ENCODE results near the gene BARHL1. TPM values are rescaled to one million over a fixed set of nuclear protein-coding genes. Genes with fewer than 3 reads are reported as not detected.

BARHL1 gene
- total and polyA plus RNA-seq, 2 of the 13 experiments (the other 11 are each of a cell fraction or from before 2014, with no cell fraction given): not detected

DNA sequence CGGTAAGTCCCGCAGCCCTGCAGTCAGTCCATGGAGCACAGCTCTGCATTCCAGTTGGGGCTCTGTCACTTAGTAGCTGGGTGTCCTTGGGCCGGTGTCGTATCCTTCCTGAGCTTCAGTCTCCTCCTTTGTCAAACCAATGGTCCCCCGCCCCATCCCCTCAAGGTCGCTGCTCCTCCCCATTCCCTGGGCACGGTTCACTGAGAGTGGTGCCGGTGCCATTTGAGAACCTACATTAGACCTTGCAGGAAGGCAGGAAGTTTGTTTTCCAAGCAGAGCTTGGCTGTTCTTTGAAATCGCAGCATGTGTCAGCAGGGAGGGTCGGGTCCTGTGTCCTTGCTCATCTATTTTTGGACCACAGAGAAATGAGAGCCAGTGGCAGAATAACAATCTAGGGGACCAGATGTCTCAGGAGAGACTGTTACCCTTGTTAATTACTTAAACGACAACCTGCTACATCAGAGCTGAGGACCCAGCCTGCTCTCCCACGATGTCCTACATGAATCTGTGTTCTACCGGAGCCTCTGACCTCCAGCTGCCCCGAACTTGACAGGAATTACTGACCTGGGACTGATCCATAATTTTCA is 21.7 kb upstream of the BARHL1 start:
- H3K27ac ChIP-seq (ENCODE audit: extremely low read length, insufficient read depth, low read length): no peak overlapping the region
- no peaks in the 10 kb centered on the region for H3K79me2 ChIP-seq (ENCODE audit: insufficient read depth, low read length)
- no TSS peak for BruUV-seq (replicated peaks)
- H2AFZ ChIP-seq (ENCODE audit: low read length): no peak overlapping the region
- CTCF ChIA-PET (ENCODE audit: low intra/inter-chr PET ratio, low total read pairs): no interaction called here
- no peak overlapping the region for H3K4me3 ChIP-seq (replicated peaks in 1 of 3; ENCODE audit: insufficient read depth in 1 of 3, low read depth in 2 of 3, low read length in 3 of 3)
- TF ChIP-seq ZBTB1 (CRISPR knock-in tag; IDR thresholded peaks at IDR 0.05; ENCODE audit: borderline replicate concordance) (no peak), MYNN (CRISPR knock-in tag; IDR thresholded peaks at IDR 0.05; ENCODE audit: low read depth) (no peak), ZNF576 (CRISPR knock-in tag; IDR thresholded peaks at IDR 0.05) (no peak), PLRG1 (conservative IDR thresholded peaks at IDR 0.05) (no peak), GATAD1 (CRISPR knock-in tag; IDR thresholded peaks at IDR 0.05) (no peak), ZC3H4 (CRISPR knock-in tag; IDR thresholded peaks at IDR 0.05; ENCODE audit: borderline replicate concordance) (no peak), ZNF639 (CRISPR knock-in tag; conservative IDR thresholded peaks at IDR 0.05) (no peak)
- in situ Hi-C loops (cut with HindIII; ENCODE audit: extremely low pct_ligation_motif_present, low pct_unique_long_range_greater_than_20kb) (no loop called here), intact Hi-C loops (cut with micrococcal nuclease; ENCODE audit: unreplicated experiment) (no loop called here)
- ATAC-seq (no peak), DNase-seq (ENCODE audit: low spot score) (no peak), FAIRE-seq (no peak)
- peaks cover 0 to 56% of the 10 kb centered on the region in 2 experiments; a peak in 3 of 5 replicates for H3K27me3 ChIP-seq (ENCODE audit: control insufficient read depth in 1 of 2, insufficient read depth in 2 of 2, low read length in 2 of 2)
- H3K9me3 ChIP-seq (ENCODE audit: low read length): no peaks in the 10 kb centered on the region
- POLR2A ChIA-PET: no interaction called here
- no peak overlapping the region for H3K9ac ChIP-seq (ENCODE audit: insufficient read depth, low read depth, low read length)
- no peaks in the 10 kb centered on the region for H3K36me3 ChIP-seq (replicated peaks in 1 of 2; ENCODE audit: control insufficient read depth in 1 of 2, insufficient read depth in 2 of 2, low read length in 2 of 2)
- H3K4me2 ChIP-seq (ENCODE audit: low read depth, low read length): no peak overlapping the region
- H3K4me1 ChIP-seq (ENCODE audit: insufficient read depth, low read length): no peaks in the 10 kb centered on the region
- no peaks in the 10 kb centered on the region for H4K20me1 ChIP-seq (ENCODE audit: insufficient read depth, low read length)
- 41% methylated on average over 12 of the region's 14 CpGs for WGBS (ENCODE audit: low lambda C conversion rate)

DNA sequence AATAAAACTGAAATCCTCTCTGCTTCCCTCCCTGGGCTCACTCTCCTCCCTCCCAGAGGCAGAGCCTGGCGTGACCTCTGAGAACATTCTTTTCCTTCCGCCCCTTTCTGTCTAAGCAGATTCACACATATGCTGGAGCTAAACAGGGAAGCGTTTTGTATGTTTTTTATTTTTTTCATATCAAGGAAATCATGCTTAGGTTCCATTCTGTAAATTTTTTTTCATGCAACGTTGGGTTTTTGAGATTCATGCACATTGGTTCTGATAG is 20.2 kb upstream of the BARHL1 start:
- H3K9ac ChIP-seq (ENCODE audit: insufficient read depth, low read depth, low read length): no peak overlapping the region
- WGBS (ENCODE audit: low lambda C conversion rate): 11% methylated on average over 4 of the region's 4 CpGs
- in situ Hi-C loops (cut with HindIII; ENCODE audit: extremely low pct_ligation_motif_present, low pct_unique_long_range_greater_than_20kb): no loop called here
- ATAC-seq: no peak
- DNase-seq (ENCODE audit: low spot score): no peak
- ChIA-PET POLR2A (no interaction called here), CTCF (ENCODE audit: low intra/inter-chr PET ratio, low total read pairs) (no interaction called here)
- no TSS peak for BruUV-seq (replicated peaks)
- H3K4me2 ChIP-seq (ENCODE audit: low read depth, low read length): no peak overlapping the region
- H2AFZ ChIP-seq (ENCODE audit: low read length): no peak overlapping the region
- H3K79me2 ChIP-seq (ENCODE audit: insufficient read depth, low read length): no peaks in the 10 kb centered on the region
- no peaks in the 10 kb centered on the region for H3K9me3 ChIP-seq (ENCODE audit: low read length)
- TF ChIP-seq SPEN (CRISPR knock-in tag; IDR thresholded peaks at IDR 0.05; ENCODE audit: low read depth) (no peak), ERF (CRISPR knock-in tag; IDR thresholded peaks at IDR 0.05) (no peak), ZNF552 (CRISPR knock-in tag; IDR thresholded peaks at IDR 0.05; ENCODE audit: borderline replicate concordance) (no peak), HOXA9 (CRISPR knock-in tag; IDR thresholded peaks at IDR 0.05; ENCODE audit: borderline replicate concordance) (no peak)
- TF ChIP-seq, protein P1, sequence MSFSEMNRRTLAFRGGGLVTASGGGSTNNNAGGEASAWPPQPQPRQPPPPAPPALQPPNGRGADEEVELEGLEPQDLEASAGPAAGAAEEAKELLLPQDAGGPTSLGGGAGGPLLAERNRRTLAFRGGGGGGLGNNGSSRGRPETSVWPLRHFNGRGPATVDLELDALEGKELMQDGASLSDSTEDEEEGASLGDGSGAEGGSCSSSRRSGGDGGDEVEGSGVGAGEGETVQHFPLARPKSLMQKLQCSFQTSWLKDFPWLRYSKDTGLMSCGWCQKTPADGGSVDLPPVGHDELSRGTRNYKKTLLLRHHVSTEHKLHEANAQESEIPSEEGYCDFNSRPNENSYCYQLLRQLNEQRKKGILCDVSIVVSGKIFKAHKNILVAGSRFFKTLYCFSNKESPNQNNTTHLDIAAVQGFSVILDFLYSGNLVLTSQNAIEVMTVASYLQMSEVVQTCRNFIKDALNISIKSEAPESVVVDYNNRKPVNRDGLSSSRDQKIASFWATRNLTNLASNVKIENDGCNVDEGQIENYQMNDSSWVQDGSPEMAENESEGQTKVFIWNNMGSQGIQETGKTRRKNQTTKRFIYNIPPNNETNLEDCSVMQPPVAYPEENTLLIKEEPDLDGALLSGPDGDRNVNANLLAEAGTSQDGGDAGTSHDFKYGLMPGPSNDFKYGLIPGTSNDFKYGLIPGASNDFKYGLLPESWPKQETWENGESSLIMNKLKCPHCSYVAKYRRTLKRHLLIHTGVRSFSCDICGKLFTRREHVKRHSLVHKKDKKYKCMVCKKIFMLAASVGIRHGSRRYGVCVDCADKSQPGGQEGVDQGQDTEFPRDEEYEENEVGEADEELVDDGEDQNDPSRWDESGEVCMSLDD (CRISPR knock-in tag; IDR thresholded peaks at IDR 0.05; ENCODE audit: borderline replicate concordance): no peak
- H3K36me3 ChIP-seq (replicated peaks in 1 of 2; ENCODE audit: control insufficient read depth in 1 of 2, insufficient read depth in 2 of 2, low read length in 2 of 2): no peaks in the 10 kb centered on the region
- no peak overlapping the region for H3K27ac ChIP-seq (ENCODE audit: extremely low read length, insufficient read depth, low read length)
- peaks cover 2 to 58% of the 10 kb centered on the region in 2 experiments for H3K27me3 ChIP-seq (ENCODE audit: control insufficient read depth in 1 of 2, insufficient read depth in 2 of 2, low read length in 2 of 2)
- intact Hi-C loops (cut with micrococcal nuclease; ENCODE audit: unreplicated experiment): no loop called here
- H3K4me1 ChIP-seq (ENCODE audit: insufficient read depth, low read length): no peaks in the 10 kb centered on the region
- H3K4me3 ChIP-seq (replicated peaks in 1 of 3; ENCODE audit: insufficient read depth in 1 of 3, low read depth in 2 of 3, low read length in 3 of 3): no peak overlapping the region
- FAIRE-seq: no peak
- H4K20me1 ChIP-seq (ENCODE audit: insufficient read depth, low read length): no peaks in the 10 kb centered on the region

All from HepG2 (cell line).